Stimulated activated effector memory CD8-positive, alpha-beta T cell treated with anti-CD3 and anti-CD28 coated beads, Interleukin-12 subunit alpha, Interleukin-12 subunit beta, amount 100 ng/mL, for 72 hours (primary cell): ENCODE results near the gene ADCY10.
A peak's percentile ranks its signal among the peaks of the same experiment; 100 is the strongest.

Experiments used
- ATAC-seq: fragments of 150-1000 bp; cut with Tn5 transposase; 2 replicates; pipeline ENCODE4 v1.10.0; 2021
- DNase-seq, 2 donors: peaks; one replicate each; pipeline ENCODE4 v3.0.0; 2021 to 2022; ENCODE audit warnings: low spot score in 2 of 2
- H3K27ac Mint-ChIP-seq: one replicate; pipeline ENCODE4 v1.8.0; 2022; ENCODE audit warnings: mild to moderate bottlenecking, mixed read lengths
- H3K36me3 Mint-ChIP-seq: one replicate; pipeline ENCODE4 v1.8.0; 2022; ENCODE audit warnings: mild to moderate bottlenecking, mixed read lengths
- H3K4me1 Mint-ChIP-seq: one replicate; pipeline ENCODE4 v1.8.0; 2022; ENCODE audit warnings: mixed read lengths
- H3K4me3 Mint-ChIP-seq: one replicate; pipeline ENCODE4 v1.8.0; 2022; ENCODE audit warnings: mild to moderate bottlenecking, mixed read lengths
- H3K9me3 Mint-ChIP-seq: one replicate; pipeline ENCODE4 v1.8.0; 2022; ENCODE audit warnings: mixed read lengths

The ADCY10 gene

DNA sequence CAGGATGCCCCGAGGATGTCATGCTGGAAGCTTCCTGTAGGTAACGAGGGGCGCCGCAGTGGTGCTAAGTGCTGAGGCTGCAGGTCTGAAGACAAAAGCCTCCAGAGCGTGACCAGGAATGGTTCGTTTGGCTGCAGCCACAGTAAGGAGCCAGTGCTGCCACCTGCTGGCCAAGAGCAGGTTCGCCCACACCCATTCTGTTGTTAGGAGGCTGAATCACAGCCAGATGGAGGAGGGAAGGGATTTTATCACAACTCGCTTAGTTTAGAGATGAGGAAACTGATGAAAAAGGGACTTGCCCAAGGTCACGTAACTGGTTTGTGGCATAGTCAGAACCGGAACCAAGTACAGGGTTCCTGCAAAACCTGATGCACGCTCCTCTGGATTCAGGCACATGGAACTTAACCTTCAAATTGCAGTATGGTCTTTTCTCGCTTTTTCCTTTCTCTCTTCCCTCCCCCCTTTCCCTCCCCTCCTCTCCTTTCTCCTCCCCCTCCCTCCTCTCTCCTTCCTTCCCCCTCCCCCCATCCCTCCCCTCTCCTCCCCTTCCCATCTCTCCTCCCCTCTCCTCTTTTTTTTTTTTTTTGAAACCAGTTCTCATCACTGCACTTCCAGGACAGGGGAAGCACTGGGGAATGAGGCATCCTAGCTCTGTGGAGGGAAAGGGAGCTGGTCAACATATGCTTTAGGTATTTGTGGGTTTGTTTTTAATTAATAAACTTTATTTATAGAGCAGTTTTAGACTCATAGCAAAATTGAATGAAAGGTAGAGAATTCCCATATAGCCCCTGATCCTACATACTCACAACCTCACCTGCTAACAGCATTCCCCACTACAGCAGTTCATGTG, 110.4 kb downstream of the ADCY10 start:
- Mint-ChIP-seq H3K4me3 (peak overlapping the region; percentile 56), H3K27ac (peak overlapping the region; percentile 83), H3K4me1 (peaks cover 26% of the 10 kb centered on the region), H3K36me3 (peaks cover 12% of the 10 kb centered on the region), H3K9me3 (no peaks in the 10 kb centered on the region)
- DNase-seq = peak; percentile 89 to 94
- ATAC-seq = peak; percentile 88

GRCh38 chr1:167802235-167802634, 111.7 kb downstream of the ADCY10 start:
- H3K27ac Mint-ChIP-seq = no peak overlapping the region
- H3K36me3 Mint-ChIP-seq = peaks cover 12% of the 10 kb centered on the region
- H3K9me3 Mint-ChIP-seq = no peaks in the 10 kb centered on the region
- DNase-seq = peak in 1 of 2 donors; percentile 36
- no peak for ATAC-seq
- peaks cover 26% of the 10 kb centered on the region for H3K4me1 Mint-ChIP-seq
- H3K4me3 Mint-ChIP-seq = no peak overlapping the region

GRCh38 chr1:167800251-167800650, 113.7 kb downstream of the ADCY10 start:
- Mint-ChIP-seq H3K27ac (no peak overlapping the region), H3K4me3 (no peak overlapping the region), H3K36me3 (peaks cover 1% of the 10 kb centered on the region), H3K9me3 (no peaks in the 10 kb centered on the region), H3K4me1 (peaks cover 23% of the 10 kb centered on the region)
- ATAC-seq = no peak
- no peak for DNase-seq

DNA sequence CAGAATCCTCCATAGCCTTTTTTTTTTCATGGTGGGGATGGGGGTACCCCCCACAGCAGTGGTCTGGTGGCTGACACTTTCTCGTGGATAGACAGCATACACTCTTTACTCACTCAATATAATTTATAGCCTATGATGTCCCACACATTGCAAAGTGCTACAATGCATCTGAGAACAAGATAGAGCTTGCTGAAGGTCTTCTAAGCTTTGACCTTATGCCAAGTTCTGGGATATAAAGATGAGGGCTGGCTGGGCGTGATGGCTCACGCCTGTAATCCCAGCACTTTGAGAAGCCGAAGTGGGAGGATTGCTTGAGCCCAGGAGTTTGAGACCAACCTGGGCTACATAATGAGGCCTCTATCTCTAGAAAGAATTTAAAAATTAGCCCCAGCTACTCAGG, 114.2 kb downstream of the ADCY10 start:
- no peak for DNase-seq
- Mint-ChIP-seq H3K9me3 (no peaks in the 10 kb centered on the region), H3K4me3 (no peak overlapping the region), H3K36me3 (no peaks in the 10 kb centered on the region), H3K27ac (no peak overlapping the region), H3K4me1 (peaks cover 18% of the 10 kb centered on the region)
- ATAC-seq = no peak

GRCh38 chr1:167798952-167799351, 115.0 kb downstream of the ADCY10 start:
- no peak overlapping the region for H3K27ac Mint-ChIP-seq
- H3K9me3 Mint-ChIP-seq = no peaks in the 10 kb centered on the region
- no peaks in the 10 kb centered on the region for H3K36me3 Mint-ChIP-seq
- no peak overlapping the region for H3K4me3 Mint-ChIP-seq
- no peak for DNase-seq
- peaks cover 10% of the 10 kb centered on the region for H3K4me1 Mint-ChIP-seq
- no peak for ATAC-seq

DNA sequence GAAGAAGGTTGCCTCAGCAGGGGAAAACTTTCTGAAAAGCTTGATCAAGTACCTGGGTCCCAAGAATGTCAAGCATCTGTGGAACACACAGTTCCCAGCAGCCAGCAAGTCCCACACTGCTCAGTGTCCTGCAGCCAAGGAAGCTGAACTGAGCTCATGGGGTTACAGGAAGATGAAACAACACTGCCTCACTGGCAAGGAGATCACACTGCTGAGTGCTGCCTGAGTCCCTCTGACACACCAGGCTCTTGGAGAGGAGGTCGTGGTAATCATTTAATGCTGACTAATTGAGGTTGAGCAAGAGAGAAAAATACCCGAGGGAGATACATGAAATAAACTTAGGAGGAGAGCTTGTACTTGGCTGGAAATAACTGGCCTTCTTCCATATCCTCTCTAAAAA, 116.9 kb downstream of the ADCY10 start:
- no peaks in the 10 kb centered on the region for H3K9me3 Mint-ChIP-seq
- H3K4me3 Mint-ChIP-seq = no peak overlapping the region
- no peaks in the 10 kb centered on the region for H3K4me1 Mint-ChIP-seq
- peak; percentile 94 for ATAC-seq
- DNase-seq = no peak
- no peaks in the 10 kb centered on the region for H3K36me3 Mint-ChIP-seq
- H3K27ac Mint-ChIP-seq = peak overlapping the region; percentile 2

GRCh38 chr1:167795810-167796740, 117.9 kb downstream of the ADCY10 start:
- no peaks in the 10 kb centered on the region for H3K4me1 Mint-ChIP-seq
- H3K27ac Mint-ChIP-seq = no peak overlapping the region
- ATAC-seq = no peak
- no peak for DNase-seq
- H3K36me3 Mint-ChIP-seq = no peaks in the 10 kb centered on the region
- H3K9me3 Mint-ChIP-seq = no peaks in the 10 kb centered on the region
- H3K4me3 Mint-ChIP-seq = no peak overlapping the region

DNA sequence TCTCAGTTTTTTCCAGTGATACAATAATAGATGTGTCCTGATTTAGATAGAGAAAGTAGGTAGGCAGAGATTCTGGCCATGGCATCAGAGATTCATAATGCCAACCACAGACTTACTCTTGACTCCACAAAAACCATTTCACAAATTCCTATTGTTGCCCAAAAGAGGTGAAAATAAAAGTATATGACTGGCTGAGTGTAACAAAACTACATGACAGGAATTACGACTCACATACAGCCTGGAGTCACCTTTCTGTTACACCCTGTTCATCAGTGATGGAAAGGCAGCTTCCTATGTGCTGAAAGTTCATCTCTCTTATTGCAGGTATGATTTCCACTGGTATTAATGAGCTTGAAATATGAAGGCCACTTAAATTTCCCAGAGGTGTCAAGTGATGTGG, 119.9 kb downstream of the ADCY10 start:
- H3K36me3 Mint-ChIP-seq = peaks cover 4% of the 10 kb centered on the region
- DNase-seq (no peak), ATAC-seq (peak; percentile 31)
- H3K4me1 Mint-ChIP-seq = no peaks in the 10 kb centered on the region
- no peaks in the 10 kb centered on the region for H3K9me3 Mint-ChIP-seq
- no peak overlapping the region for H3K4me3 Mint-ChIP-seq
- H3K27ac Mint-ChIP-seq = no peak overlapping the region

DNA sequence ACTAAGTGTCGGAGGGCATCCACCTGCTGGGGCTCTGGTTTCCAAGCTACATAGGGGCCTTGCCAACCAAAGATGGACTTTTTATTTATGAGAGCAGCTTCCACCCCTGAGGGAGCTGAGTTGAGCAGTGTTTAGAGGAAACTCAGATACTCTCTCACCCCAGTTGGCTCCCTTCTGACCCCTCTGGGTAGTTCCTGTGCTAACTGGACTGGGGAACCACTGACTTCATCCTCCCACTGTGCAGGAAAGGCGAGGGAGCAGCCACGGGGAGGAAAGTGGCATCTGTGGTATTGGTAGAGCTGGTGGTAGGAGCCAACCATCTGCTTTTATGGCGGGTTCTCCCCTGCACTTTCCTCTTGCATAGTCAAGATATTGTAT, 121.8 kb downstream of the ADCY10 start:
- ATAC-seq (no peak), DNase-seq (no peak)
- H3K27ac Mint-ChIP-seq = no peak overlapping the region
- H3K4me3 Mint-ChIP-seq = no peak overlapping the region
- no peaks in the 10 kb centered on the region for H3K9me3 Mint-ChIP-seq
- peaks cover 8% of the 10 kb centered on the region for H3K36me3 Mint-ChIP-seq
- H3K4me1 Mint-ChIP-seq = no peaks in the 10 kb centered on the region

DNA sequence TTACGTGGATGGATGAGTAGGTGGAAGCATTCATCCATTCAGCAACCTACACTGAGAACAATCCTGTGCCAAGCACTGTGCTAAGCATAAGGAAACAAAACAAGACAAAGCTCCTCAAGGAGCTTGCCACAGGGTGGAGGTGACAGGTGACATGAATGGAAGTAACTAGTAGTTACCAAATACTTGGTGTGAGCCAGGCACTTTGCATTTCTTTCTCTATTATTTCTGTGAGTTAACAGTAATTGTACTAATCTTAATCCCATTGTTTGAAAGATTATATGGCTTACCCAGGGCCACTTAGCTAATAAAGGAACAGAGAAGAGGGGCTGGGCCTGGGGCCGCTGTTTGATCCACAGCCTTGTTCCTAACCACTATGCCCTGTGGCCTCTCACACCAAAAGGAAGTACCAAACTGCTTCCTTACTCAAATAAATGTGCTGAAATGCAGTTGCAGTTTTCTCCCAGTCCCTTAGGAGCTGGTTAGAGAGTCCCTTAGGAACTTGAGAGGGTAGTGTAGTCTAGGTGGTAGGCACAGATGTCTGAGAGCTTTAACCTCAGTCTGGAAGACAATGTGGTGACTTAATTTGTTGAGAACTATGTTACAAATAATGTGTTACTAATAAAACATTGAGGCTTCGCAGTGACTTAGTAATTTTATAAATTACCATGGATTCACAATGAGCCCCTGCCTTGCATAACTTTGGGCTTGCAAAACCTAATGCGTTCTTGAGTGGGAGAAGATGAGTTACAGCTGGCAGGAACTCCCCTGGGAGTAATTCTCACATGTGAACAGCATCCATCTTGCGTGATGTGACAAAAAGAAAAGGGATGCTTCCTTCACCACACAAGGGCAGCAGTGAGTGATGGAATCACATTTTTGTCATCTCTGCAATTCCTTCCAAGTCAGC, 122.4 kb downstream of the ADCY10 start:
- no peaks in the 10 kb centered on the region for H3K9me3 Mint-ChIP-seq
- no peak overlapping the region for H3K4me3 Mint-ChIP-seq
- ATAC-seq (no peak), DNase-seq (no peak)
- H3K27ac Mint-ChIP-seq = peak overlapping the region; percentile 81
- H3K4me1 Mint-ChIP-seq = no peaks in the 10 kb centered on the region
- peaks cover 8% of the 10 kb centered on the region for H3K36me3 Mint-ChIP-seq

DNA sequence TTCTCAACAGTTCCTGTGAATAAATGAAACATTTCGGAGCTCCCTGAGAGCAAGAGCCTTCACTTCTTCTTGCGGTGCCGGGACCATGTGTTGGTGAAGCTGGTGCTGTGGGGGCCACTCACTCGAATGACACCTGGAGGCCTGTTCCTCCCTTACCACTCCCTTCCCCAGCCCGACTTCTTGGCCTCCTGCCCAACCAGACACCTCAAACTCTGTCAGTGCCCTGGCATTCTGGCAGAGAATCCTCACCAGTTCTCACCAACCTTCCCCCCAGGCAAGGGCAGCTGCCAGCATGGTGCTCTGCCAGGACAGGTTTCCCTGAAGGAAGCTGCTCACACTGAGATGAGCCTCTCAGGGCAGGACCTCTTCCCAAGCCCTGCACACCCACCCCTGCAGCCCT, 123.8 kb downstream of the ADCY10 start:
- Mint-ChIP-seq H3K27ac (peak overlapping the region; percentile 81), H3K9me3 (no peaks in the 10 kb centered on the region), H3K4me1 (no peaks in the 10 kb centered on the region), H3K36me3 (peaks cover 8% of the 10 kb centered on the region), H3K4me3 (no peak overlapping the region)
- no peak for DNase-seq
- no peak for ATAC-seq

GRCh38 chr1:167789501-167789900, 124.4 kb downstream of the ADCY10 start:
- Mint-ChIP-seq H3K4me1 (no peaks in the 10 kb centered on the region), H3K4me3 (no peak overlapping the region), H3K9me3 (no peaks in the 10 kb centered on the region), H3K36me3 (peaks cover 8% of the 10 kb centered on the region), H3K27ac (no peak overlapping the region)
- DNase-seq = no peak
- peak; percentile 34 for ATAC-seq

- H3K36me3 Mint-ChIP-seq = peaks cover 8% of the 10 kb centered on the region
- H3K27ac Mint-ChIP-seq = no peak overlapping the region
- ATAC-seq = no peak
- no peak for DNase-seq
- H3K4me1 Mint-ChIP-seq = no peaks in the 10 kb centered on the region
- H3K4me3 Mint-ChIP-seq = no peak overlapping the region
- no peaks in the 10 kb centered on the region for H3K9me3 Mint-ChIP-seq
Measured at GRCh38 chr1:167786502-167786901, 127.4 kb downstream of the ADCY10 start.

DNA sequence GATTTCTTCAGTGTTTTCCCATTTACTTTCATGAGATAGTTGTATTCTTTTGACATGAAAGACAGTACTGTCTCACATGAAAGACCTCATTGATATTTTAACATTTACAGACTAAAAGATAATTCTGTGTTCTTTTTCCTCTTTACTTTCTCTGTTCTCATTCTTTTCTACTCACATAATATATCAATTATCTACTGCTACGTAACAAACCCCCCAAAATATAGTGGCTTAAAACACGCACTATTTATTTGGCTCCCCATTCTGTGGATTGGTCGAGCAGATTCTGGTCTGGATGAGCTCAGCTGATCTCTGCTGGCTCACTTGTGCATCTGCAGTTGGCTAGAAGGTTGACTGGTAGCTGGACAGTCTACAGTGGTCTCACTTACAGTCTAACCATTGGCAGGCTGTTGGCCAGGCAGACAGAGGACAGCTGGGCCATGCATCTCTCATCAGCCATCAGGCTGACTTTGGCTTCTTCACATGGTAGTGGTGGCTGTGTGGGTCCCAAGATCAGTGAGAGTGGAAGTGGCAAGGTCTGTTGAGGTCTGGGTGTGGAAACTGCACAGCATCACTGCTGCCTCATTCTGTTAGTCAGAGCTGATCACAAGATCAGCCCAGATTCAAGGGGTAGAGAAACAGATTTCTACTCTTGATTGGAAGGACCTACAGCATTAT, 128.9 kb downstream of the ADCY10 start:
- Mint-ChIP-seq H3K27ac (peak overlapping the region; percentile 1), H3K4me3 (no peak overlapping the region), H3K9me3 (peaks cover under 1% of the 10 kb centered on the region), H3K4me1 (no peaks in the 10 kb centered on the region), H3K36me3 (peaks cover 8% of the 10 kb centered on the region)
- peak; percentile 83 for ATAC-seq
- DNase-seq = no peak
